ENCODE measurements around the gene IRF8.

Gene IRF8

GRCh38 chr16:85914423-85914794 lies 15.4 kb downstream of the IRF8 start:
- DNase-seq (ENCODE audit: low spot score), result no peak

GRCh38 chr16:85915125-85915845 lies 16.3 kb downstream of the IRF8 start:
- no peak for DNase-seq (ENCODE audit: low spot score)

GRCh38 chr16:85916141-85916890 lies 17.4 kb downstream of the IRF8 start:
- DNase-seq (ENCODE audit: low spot score), result no peak

- no peak for DNase-seq (ENCODE audit: low spot score)
Measured at GRCh38 chr16:85917012-85917411, 18.1 kb downstream of the IRF8 start.

- DNase-seq (ENCODE audit: low spot score), result no peak
Measured at GRCh38 chr16:85917959-85918358, 19.0 kb downstream of the IRF8 start.

- DNase-seq (ENCODE audit: low spot score), result no peak
Measured at GRCh38 chr16:85918436-85918835, 19.5 kb downstream of the IRF8 start.

- no peak for DNase-seq (ENCODE audit: low spot score)
Measured at GRCh38 chr16:85919271-85920267, 20.6 kb downstream of the IRF8 start.

GRCh38 chr16:85921026-85921425 lies 22.1 kb downstream of the IRF8 start:
- DNase-seq (ENCODE audit: low spot score), result no peak

GRCh38 chr16:85923153-85924021 lies 24.4 kb downstream of the IRF8 start:
- no peak for DNase-seq (ENCODE audit: low spot score)

- DNase-seq (ENCODE audit: low spot score), result no peak
Measured at GRCh38 chr16:85924675-85925074, 25.7 kb downstream of the IRF8 start.

GRCh38 chr16:85926370-85926769 lies 27.4 kb downstream of the IRF8 start:
- DNase-seq (ENCODE audit: low spot score), result no peak

GRCh38 chr16:85927371-85927770 lies 28.4 kb downstream of the IRF8 start:
- DNase-seq (ENCODE audit: low spot score), result no peak

- no peak for DNase-seq (ENCODE audit: low spot score)
Measured at GRCh38 chr16:85927959-85928358, 29.0 kb downstream of the IRF8 start.

- DNase-seq (ENCODE audit: low spot score), result peak; percentile 25
Measured at GRCh38 chr16:85928401-85928820, 29.4 kb downstream of the IRF8 start.

GRCh38 chr16:85929259-85929721 lies 30.3 kb downstream of the IRF8 start:
- no peak for DNase-seq (ENCODE audit: low spot score)

GRCh38 chr16:85930301-85930700 lies 31.3 kb downstream of the IRF8 start:
- no peak for DNase-seq (ENCODE audit: low spot score)

GRCh38 chr16:85931596-85932402 lies 32.8 kb downstream of the IRF8 start:
- DNase-seq (ENCODE audit: low spot score), result no peak

GRCh38 chr16:85934210-85934609 lies 35.2 kb downstream of the IRF8 start:
- DNase-seq (ENCODE audit: low spot score), result no peak

GRCh38 chr16:85935391-85935973 lies 36.5 kb downstream of the IRF8 start:
- DNase-seq (ENCODE audit: low spot score), result no peak

Data from cerebellar cortex (tissue), 1 donor.